Measurements from ENCODE around the gene MANEAL. TPM values are rescaled to one million over a fixed set of nuclear protein-coding genes. Genes with fewer than 3 reads are reported as not detected.

MANEAL gene, protein sequence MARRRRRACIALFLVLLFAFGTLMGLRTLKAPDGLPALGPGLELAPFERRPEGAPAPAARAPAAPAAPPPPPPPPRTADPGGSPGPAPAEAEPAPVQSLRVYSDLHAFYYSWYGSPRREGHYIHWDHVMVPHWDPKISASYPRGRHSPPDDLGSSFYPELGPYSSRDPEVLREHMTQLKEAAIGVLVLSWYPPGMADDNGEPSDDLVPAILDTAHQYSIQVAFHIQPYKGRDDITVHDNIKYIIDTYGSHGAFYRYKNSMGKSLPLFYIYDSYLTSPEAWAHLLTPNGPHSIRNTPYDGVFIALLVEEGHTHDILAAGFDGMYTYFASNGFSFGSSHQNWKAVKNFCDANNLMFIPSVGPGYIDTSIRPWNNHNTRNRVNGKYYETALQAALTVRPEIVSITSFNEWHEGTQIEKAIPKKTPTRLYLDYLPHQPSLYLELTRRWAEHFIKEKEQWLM
- 0.65 and 0.76 TPM in 2 replicates for total RNA-seq

DNA sequence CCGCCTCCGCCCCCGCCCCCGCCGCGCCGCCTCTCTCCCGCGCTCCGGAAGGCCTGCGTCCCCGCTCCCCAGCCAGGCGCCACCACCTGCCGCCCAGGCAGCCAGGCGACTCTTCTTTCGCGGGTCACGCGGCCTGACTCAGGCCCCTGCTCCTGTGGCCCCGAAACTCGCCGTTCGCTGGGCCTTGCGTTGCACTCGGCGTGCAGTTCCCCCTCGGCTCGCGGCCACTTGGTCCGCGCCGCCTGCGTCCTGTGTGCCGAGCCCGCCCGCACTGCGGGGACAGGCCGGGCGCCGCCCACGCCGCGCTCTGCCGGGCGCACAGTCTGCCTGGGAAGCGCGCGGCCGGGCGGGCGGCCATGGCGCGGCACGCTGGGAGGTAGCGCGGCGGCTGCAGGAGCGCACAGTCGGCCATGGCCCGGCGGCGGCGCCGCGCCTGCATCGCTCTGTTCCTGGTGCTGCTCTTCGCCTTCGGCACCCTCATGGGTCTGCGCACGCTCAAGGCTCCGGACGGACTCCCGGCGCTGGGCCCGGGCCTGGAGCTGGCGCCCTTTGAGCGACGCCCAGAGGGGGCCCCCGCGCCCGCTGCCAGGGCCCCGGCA is at the start of gene MANEAL:
TSS of gene MANEAL (plus strand) at position 75 of the 599 bp plus-strand sequence. CDS start at position 411, 336 bp downstream.

DNA sequence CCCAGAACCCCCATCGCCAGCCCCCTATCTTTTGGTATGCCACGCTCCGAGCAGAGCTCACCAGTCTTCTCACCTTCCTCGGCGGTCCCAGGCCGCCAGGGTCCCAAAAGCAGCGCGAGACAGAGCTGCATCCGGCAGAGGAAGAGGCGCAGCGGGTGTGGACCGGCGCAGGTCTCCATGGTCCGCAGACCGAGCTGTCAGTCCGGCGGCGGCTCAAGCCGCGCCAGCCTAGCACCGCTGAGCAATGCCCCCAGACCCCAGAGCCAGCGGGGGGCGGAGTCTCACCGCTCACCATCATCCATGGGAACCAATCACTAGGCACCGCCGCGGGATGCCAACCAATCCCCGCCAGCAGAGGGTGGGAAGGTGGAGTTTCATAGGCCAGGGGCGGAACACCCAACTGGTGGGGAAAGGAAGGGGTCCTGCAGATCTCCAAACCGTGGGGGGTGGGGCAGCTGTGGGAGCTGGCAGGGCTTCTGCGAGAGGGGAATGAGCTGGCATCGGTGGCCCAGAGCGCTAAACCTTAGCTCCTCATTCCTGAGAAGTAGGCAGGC is 28.7 kb upstream of the MANEAL start, which contains the start of gene EPHA10:
TSS of gene EPHA10 (minus strand) at position 233 of the 554 bp plus-strand sequence. CDS start at position 179, 54 bp downstream.

DNA sequence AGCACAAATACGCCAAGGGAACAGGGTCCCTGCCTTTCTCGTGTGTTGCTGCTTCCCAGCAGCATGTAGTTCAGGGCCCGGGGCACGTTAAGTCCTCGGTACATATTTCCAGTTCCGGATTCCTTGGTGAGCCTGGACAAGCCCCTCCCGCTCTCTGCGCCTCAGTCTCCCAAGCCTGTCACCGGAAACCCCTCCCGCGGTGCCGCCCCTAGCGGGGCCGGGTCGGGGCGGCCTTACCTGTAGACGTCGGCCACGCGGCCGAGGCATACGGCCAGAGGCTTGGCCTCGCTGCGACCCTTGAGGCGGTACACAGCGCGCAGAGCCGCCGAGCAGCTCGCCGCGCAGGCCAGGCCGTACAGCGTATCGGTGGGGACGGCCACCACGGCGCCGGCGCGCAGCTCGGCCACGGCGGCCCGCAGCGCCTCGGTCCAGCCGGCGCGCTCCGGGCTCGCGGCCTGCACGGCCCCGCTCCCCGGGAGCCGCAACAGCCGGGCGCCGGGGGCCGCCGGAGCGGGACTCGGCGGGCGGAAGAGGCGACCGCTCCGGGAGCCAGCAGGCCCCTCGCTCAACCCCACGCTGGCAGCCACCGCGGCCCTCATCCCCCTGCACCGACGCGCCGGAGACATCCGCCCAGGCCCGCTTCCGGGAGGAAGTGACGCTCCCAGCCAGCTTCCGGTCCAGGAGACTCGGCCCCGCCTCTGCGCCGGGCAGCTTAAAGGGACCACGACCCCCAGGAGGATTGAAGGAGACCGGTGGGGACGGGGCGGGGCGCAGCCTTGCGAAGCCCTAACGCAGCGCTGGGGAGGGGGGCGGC is 14.1 kb downstream of the MANEAL start, which contains the start of the genes C1orf122 and YRDC:
TSS of gene C1orf122 (plus strand) at position 236 of the 814 bp plus-strand sequence. CDS start 615 bp downstream, outside the sequence.
TSS of gene YRDC (minus strand) at position 654 of the 814 bp plus-strand sequence. CDS start at position 626, 28 bp downstream.

Other genes starting within 250 kb of the MANEAL start
- gene SNIP1, start 239.6 kb upstream of the MANEAL start, total RNA-seq = 11.0 and 14.8 TPM in 2 replicates
- 8.1 and 10.3 TPM in 2 replicates for gene DNALI1, start 236.9 kb upstream of the MANEAL start, total RNA-seq
- gene GNL2, start 197.9 kb upstream of the MANEAL start, total RNA-seq = 49.4 and 52.1 TPM in 2 replicates
- 0.11 and 0.13 TPM in 2 replicates for gene RSPO1, start 159.0 kb upstream of the MANEAL start, total RNA-seq
- 6.5 and 10.4 TPM in 2 replicates for gene CDCA8, start 101.3 kb upstream of the MANEAL start, total RNA-seq
- gene EPHA10, start 28.7 kb upstream of the MANEAL start, total RNA-seq = not detected in 2 replicates
- 20.5 and 51.2 TPM in 2 replicates for gene C1orf122, start 13.9 kb downstream of the MANEAL start, total RNA-seq
- 6.9 and 9.0 TPM in 2 replicates for gene YRDC, start 14.4 kb downstream of the MANEAL start, total RNA-seq
- 4.3 and 4.6 TPM in 2 replicates for gene MTF1, start 65.7 kb downstream of the MANEAL start, total RNA-seq
- gene INPP5B, start 153.2 kb downstream of the MANEAL start, total RNA-seq = 31.0 and 31.8 TPM in 2 replicates
- gene SF3A3, start 196.2 kb downstream of the MANEAL start, total RNA-seq = 74.0 and 78.4 TPM in 2 replicates
- 14.5 and 14.8 TPM in 2 replicates for gene FHL3, start 211.7 kb downstream of the MANEAL start, total RNA-seq
- gene UTP11, start 218.9 kb downstream of the MANEAL start, total RNA-seq = 49.7 and 52.2 TPM in 2 replicates

All from articular chondrocyte of knee joint (primary cell).